Caco-2 (cell line): ENCODE results near the gene SIRT6. TPM values are rescaled to one million over a fixed set of nuclear protein-coding genes. Genes with fewer than 3 reads are reported as not detected.
A peak's percentile ranks its signal among the peaks of the same experiment; 100 is the strongest.
"Not testable (repeated sequence)": the region's sequence is repeated elsewhere in the genome, so short reads cannot be mapped to it uniquely, and the experiment has no call there.

Experiments used
- BruUV-seq: library from RNA; stranded (reverse); fragments of 400-500 nt; replicated peaks from 2 replicates; lab custom pipeline; 2021; lab: Mats Ljungman, UMichigan
- CTCF ChIA-PET: fragments of 300-600 bp; sonication (Branson Sonifier 250); formaldehyde crosslinking; loops from one replicate; lab custom pipeline; 2022; ENCODE audit warnings: antibody characterized with exemption; lab: Charles Lee
- POLR2A ChIA-PET: fragments of 300-600 bp; sonication (Branson Sonifier 250); formaldehyde crosslinking; loops from one replicate; lab custom pipeline; 2022; ENCODE audit warnings: antibody characterized with exemption; lab: Charles Lee
- DNase-seq, 2 experiments: peaks; one replicate each; pipeline versions ENCODE4 v3.0.0 to v3.0.0-alpha.2; 2020 to 2022
- H3K27me3 ChIP-seq: replicated peaks from 2 replicates; pipeline ENCODE4 v1.6.0; 2011; ENCODE audit warnings: low read length; ENCODE audit not compliant: control insufficient read depth, insufficient read depth
- H3K36me3 ChIP-seq: 2 replicates; pipeline ENCODE4 v1.5.1; 2011; ENCODE audit warnings: low read length; ENCODE audit not compliant: control insufficient read depth, insufficient read depth
- H3K4me1 ChIP-seq: fragments of 250-450 bp; sonication (Bioruptor Pico); 2 replicates; pipeline ENCODE4 v1.5.1; 2020; ENCODE audit warnings: mild to moderate bottlenecking
- H3K4me3 ChIP-seq: 2 replicates; pipeline ENCODE4 v1.5.1; 2011; ENCODE audit warnings: low read depth, mild to moderate bottlenecking, control low read depth, low read length
- H3K9me3 ChIP-seq: fragments of 250-450 bp; sonication (Bioruptor Pico); 2 replicates; pipeline ENCODE4 v1.5.1; 2020; ENCODE audit warnings: mild to moderate bottlenecking, moderate library complexity
- H3K27ac Mint-ChIP-seq: one replicate; pipeline ENCODE4 v1.8.0; 2022; ENCODE audit warnings: mixed read lengths; ENCODE audit not compliant: unreplicated experiment
- H3K27me3 Mint-ChIP-seq: one replicate; pipeline ENCODE4 v1.8.0; 2022; ENCODE audit warnings: mixed read lengths; ENCODE audit not compliant: insufficient read depth, unreplicated experiment
- H3K36me3 Mint-ChIP-seq: one replicate; pipeline ENCODE4 v1.8.0; 2022; ENCODE audit warnings: mild to moderate bottlenecking, mixed read lengths; ENCODE audit not compliant: insufficient read depth, unreplicated experiment
- H3K4me1 Mint-ChIP-seq: one replicate; pipeline ENCODE4 v1.8.0; 2022; ENCODE audit warnings: low read depth, mixed read lengths; ENCODE audit not compliant: unreplicated experiment
- H3K4me3 Mint-ChIP-seq: one replicate; pipeline ENCODE4 v1.8.0; 2022; ENCODE audit warnings: mild to moderate bottlenecking, moderate library complexity, mixed read lengths; ENCODE audit not compliant: unreplicated experiment
- H3K9me3 Mint-ChIP-seq: one replicate; pipeline ENCODE4 v1.8.0; 2022; ENCODE audit warnings: mixed read lengths; ENCODE audit not compliant: unreplicated experiment
- CTCF ChIP-seq, 2 experiments: fragments of 200-600 bp in 1 of 2; IDR thresholded peaks; 1 replicate in 1 of 2; 2 replicates in 1 of 2; pipeline versions ENCODE4 v1.5.1 to v1.8.0; 2011 to 2022; ENCODE audit warnings: antibody characterized with exemption in 1 of 2, control low read depth in 1 of 2, inconsistent platforms in 1 of 2, low read depth in 1 of 2, low read length in 1 of 2, mild to moderate bottlenecking in 1 of 2, moderate library complexity in 1 of 2; ENCODE audit not compliant: insufficient read depth in 1 of 2, severe bottlenecking in 1 of 2, unreplicated experiment in 1 of 2
- intact Hi-C: fragments of 100-400 bp; cut with micrococcal nuclease; formaldehyde crosslinking; loops from one replicate; pipeline ENCODE4 v1.10.0; 2022; ENCODE audit not compliant: unreplicated experiment
- total RNA-seq: library from RNA; stranded (reverse); gene quantifications from 2 replicates; pipeline ENCODE4 v1.2.3, GENCODE V29; 2022

The SIRT6 gene
- total RNA-seq, 1 experiment from 2014 or later: 18.2 TPM

GRCh38 chr19:4134351-4134750 is 48.0 kb downstream of the SIRT6 start:
- Histone ChIP-seq H3K4me1 (peaks cover 18% of the 10 kb centered on the region), H3K9me3 (no peaks in the 10 kb centered on the region), H3K4me3 (no peak overlapping the region), H3K27me3 (no peaks in the 10 kb centered on the region), H3K36me3 (no peaks in the 10 kb centered on the region)
- CTCF ChIA-PET: no interaction called here
- no peak overlapping the region for H3K27ac Mint-ChIP-seq
- no TSS peak for BruUV-seq
- H3K36me3 Mint-ChIP-seq: peaks cover 6% of the 10 kb centered on the region
- no peak for TF ChIP-seq CTCF (IDR thresholded peaks at IDR 0.05; ENCODE audit: insufficient read depth in 1 of 2, low read depth in 1 of 2, low read length in 1 of 2, severe bottlenecking in 1 of 2, unreplicated experiment in 1 of 2)
- POLR2A ChIA-PET: no interaction called here
- intact Hi-C loops: no loop called here
- no peak for DNase-seq
- H3K4me1 Mint-ChIP-seq: peaks cover 10% of the 10 kb centered on the region
- no peaks in the 10 kb centered on the region for H3K9me3 Mint-ChIP-seq
- H3K27me3 Mint-ChIP-seq: no peaks in the 10 kb centered on the region
- no peak overlapping the region for H3K4me3 Mint-ChIP-seq

DNA sequence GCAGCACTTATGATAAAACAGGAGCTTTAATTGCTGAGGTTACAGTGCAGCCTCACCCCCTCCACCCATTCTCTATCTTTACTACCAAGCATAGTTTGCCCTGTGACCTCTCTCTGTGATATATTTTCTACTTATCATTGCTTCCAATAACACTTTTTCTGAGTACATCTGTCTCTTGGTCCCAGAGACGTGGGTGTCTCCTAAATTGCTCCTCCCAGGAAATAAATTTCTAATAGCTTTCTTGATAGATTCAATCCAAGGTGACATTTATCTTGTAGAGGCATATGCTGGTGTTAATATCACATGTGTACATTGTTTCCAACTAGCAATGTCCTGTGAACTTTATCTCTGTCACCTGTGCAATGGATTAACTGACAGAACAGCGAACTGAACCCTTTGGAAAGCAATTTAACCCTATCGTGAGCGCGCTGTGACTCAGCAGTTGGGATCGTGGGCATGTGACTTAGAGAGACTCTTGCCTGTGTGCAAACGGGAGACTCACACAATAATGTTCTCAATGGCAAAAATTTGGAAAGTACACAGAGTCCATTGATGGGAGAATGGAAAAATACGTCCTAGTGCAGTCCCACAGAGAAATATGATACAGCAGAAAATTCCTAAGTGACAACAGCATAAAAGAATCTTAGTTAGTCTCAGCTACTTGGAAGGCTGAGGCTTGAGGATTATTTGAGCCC is 51.5 kb downstream of the SIRT6 start:
- no TSS peak for BruUV-seq
- peaks cover 10% of the 10 kb centered on the region for H3K4me1 Mint-ChIP-seq

DNA sequence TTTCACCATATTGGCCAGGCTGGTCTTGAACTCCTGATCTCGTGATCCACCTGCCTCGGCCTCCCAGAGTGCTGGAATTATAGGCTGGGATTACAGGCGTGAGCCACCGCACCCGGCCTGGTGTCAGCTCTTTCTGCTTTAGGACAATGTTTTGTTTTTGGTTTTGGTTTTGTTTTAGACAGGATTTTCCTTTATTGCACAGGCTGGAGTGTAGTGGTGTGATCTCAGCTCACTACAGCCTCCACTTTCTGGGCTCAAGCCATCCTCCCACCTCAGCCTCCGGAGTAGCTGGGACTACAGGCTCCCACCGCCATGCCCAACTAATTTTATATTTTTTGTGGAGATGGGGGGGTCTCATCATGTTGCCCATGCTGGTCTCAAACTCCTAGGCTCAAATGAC is 53.3 kb downstream of the SIRT6 start:
- H3K4me3 Mint-ChIP-seq, H3K27me3 ChIP-seq, H3K9me3 Mint-ChIP-seq, H3K36me3 Mint-ChIP-seq, POLR2A ChIA-PET, H3K27ac Mint-ChIP-seq, intact Hi-C loops, DNase-seq, H3K36me3 ChIP-seq, CTCF ChIA-PET, BruUV-seq, H3K27me3 Mint-ChIP-seq, H3K4me3 ChIP-seq, H3K9me3 ChIP-seq: not testable (repeated sequence)
- peaks cover 16% of the 10 kb centered on the region for H3K4me1 Mint-ChIP-seq
- H3K4me1 ChIP-seq: peaks cover 18% of the 10 kb centered on the region

More for the DNA sequence above, 51.5 kb downstream of the SIRT6 start:
- DNase-seq: peak; percentile 54 to 67
- Histone ChIP-seq H3K4me3 (peak overlapping the region; percentile 7; the same call in 1 of the 2 replicates), H3K4me1 (peaks cover 18% of the 10 kb centered on the region), H3K27me3 (no peaks in the 10 kb centered on the region), H3K36me3 (no peaks in the 10 kb centered on the region), H3K9me3 (no peaks in the 10 kb centered on the region)
- TF ChIP-seq CTCF (IDR thresholded peaks at IDR 0.05; ENCODE audit: insufficient read depth in 1 of 2, low read depth in 1 of 2, low read length in 1 of 2, severe bottlenecking in 1 of 2, unreplicated experiment in 1 of 2): no peak
- Mint-ChIP-seq H3K27me3 (no peaks in the 10 kb centered on the region), H3K27ac (peak overlapping the region; percentile 84), H3K4me3 (peak overlapping the region; percentile 64), H3K36me3 (peaks cover 6% of the 10 kb centered on the region), H3K9me3 (no peaks in the 10 kb centered on the region)
- POLR2A ChIA-PET: interaction anchor here (0.8 kb wide), 1 partner anchor 10 kb away, joined by 3 read pairs; no protein-coding TSS in a partner anchor
- CTCF ChIA-PET: interaction anchor here (0.6 to 2.1 kb wide), 2 partner anchors 9 to 136 kb away, joined by 6 to 15 read pairs; no protein-coding TSS in a partner anchor
- intact Hi-C loops: no loop called here

GRCh38 chr19:4127322-4127721 is 55.0 kb downstream of the SIRT6 start:
- BruUV-seq: not testable (repeated sequence)

More at GRCh38 chr19:4127322-4127721, 55.0 kb downstream of the SIRT6 start:
- H3K4me1 Mint-ChIP-seq: peaks cover 26% of the 10 kb centered on the region
- H3K36me3 ChIP-seq, H3K27ac Mint-ChIP-seq, intact Hi-C loops, H3K9me3 ChIP-seq, POLR2A ChIA-PET, H3K4me3 Mint-ChIP-seq, H3K27me3 Mint-ChIP-seq, H3K36me3 Mint-ChIP-seq, H3K9me3 Mint-ChIP-seq, CTCF ChIA-PET, H3K27me3 ChIP-seq, H3K4me3 ChIP-seq, DNase-seq: not testable (repeated sequence)
- peaks cover 18% of the 10 kb centered on the region for H3K4me1 ChIP-seq
